ENCODE measurements around the gene CTNNA1.
"Not testable (repeated sequence)": the region's sequence is repeated elsewhere in the genome, so short reads cannot be mapped to it uniquely, and the experiment has no call there.

Gene CTNNA1

DNA sequence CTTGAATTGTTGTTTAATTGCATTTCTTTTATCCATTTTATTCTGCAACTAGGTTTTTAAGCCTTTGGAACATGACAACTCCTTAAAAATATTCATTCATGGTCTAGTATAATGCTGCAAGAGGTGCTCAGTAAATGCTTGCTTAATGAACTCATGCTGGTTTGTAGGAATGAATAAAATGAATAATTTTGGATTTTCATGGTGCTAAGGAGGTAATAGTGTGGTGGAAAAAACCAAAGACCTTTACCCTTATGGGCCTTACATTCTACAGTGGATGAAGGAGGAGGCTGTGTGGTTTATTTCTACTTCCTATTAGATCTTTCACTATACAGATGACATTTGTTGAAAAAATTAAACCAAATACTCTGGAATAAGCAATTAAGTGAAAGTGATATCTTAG is 78.5 kb downstream of the CTNNA1 start:
- Histone ChIP-seq H3K4me1 (ENCODE audit: control insufficient read depth in 1 of 2, insufficient read depth in 1 of 2, low read depth in 1 of 2, low read length in 1 of 2) (no peaks in the 10 kb centered on the region), H3K9me3 (no peaks in the 10 kb centered on the region), H3K27ac (no peak overlapping the region), H3K4me3 (ENCODE audit: low read depth in 1 of 2, low read length in 1 of 2) (no peak overlapping the region), H3K27me3 (no peaks in the 10 kb centered on the region), H3K36me3 (peaks cover 4% of the 10 kb centered on the region)
- TF ChIP-seq, protein P1, sequence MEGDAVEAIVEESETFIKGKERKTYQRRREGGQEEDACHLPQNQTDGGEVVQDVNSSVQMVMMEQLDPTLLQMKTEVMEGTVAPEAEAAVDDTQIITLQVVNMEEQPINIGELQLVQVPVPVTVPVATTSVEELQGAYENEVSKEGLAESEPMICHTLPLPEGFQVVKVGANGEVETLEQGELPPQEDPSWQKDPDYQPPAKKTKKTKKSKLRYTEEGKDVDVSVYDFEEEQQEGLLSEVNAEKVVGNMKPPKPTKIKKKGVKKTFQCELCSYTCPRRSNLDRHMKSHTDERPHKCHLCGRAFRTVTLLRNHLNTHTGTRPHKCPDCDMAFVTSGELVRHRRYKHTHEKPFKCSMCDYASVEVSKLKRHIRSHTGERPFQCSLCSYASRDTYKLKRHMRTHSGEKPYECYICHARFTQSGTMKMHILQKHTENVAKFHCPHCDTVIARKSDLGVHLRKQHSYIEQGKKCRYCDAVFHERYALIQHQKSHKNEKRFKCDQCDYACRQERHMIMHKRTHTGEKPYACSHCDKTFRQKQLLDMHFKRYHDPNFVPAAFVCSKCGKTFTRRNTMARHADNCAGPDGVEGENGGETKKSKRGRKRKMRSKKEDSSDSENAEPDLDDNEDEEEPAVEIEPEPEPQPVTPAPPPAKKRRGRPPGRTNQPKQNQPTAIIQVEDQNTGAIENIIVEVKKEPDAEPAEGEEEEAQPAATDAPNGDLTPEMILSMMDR (IDR thresholded peaks at IDR 0.05) = no peak

DNA sequence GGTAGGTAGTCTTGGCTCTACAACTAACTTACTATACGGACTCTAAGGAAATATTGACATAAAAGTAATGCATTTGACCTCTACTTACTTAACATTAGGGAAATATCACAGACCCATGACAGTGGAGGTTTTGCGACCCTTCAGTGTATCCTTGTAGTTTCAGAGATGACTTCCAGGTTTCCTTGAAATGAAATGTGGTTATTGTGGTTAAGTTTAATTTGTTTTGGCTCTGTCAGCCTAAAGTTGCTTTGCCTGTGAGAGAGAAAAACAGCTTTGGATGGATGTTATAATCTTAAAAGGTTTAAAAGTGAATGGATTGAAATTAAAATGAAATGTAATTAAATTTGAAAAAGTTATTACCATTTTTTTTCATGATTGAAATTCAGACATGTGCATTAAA is 79.0 kb downstream of the CTNNA1 start:
- Histone ChIP-seq H3K4me1 (ENCODE audit: control insufficient read depth in 1 of 2, insufficient read depth in 1 of 2, low read depth in 1 of 2, low read length in 1 of 2) (no peaks in the 10 kb centered on the region), H3K36me3 (peaks cover 4% of the 10 kb centered on the region), H3K9me3 (no peaks in the 10 kb centered on the region), H3K4me3 (ENCODE audit: low read depth in 1 of 2, low read length in 1 of 2) (no peak overlapping the region), H3K27me3 (no peaks in the 10 kb centered on the region), H3K27ac (no peak overlapping the region)
- TF ChIP-seq, protein P1 (IDR thresholded peaks at IDR 0.05) = no peak

DNA sequence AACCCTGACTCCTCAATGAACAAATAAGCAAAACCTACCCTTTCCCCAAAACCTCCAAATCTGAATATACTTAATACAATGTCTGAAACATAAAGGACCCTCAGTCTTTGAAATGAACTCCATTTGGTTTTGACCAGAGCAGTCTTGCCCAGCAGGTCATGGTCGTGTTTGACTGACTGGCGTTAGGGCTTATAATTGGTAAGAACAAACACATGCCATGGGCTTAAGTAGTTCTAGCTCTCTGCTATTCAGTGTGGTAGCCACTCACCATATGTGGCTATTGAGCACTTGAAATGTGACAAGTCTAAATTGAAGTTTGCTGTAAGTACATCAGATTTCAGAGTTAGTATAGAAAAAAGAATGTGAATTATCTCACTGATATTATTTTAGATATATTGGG is 79.9 kb downstream of the CTNNA1 start:
- H3K36me3 ChIP-seq = no peaks in the 10 kb centered on the region
- no peaks in the 10 kb centered on the region for H3K27me3 ChIP-seq
- TF ChIP-seq, protein P1 (IDR thresholded peaks at IDR 0.05) = no peak
- H3K27ac ChIP-seq = no peak overlapping the region
- H3K4me1 ChIP-seq (ENCODE audit: control insufficient read depth in 1 of 2, insufficient read depth in 1 of 2, low read depth in 1 of 2, low read length in 1 of 2) = no peaks in the 10 kb centered on the region
- no peaks in the 10 kb centered on the region for H3K9me3 ChIP-seq
- H3K4me3 ChIP-seq (ENCODE audit: low read depth in 1 of 2, low read length in 1 of 2) = no peak overlapping the region

DNA sequence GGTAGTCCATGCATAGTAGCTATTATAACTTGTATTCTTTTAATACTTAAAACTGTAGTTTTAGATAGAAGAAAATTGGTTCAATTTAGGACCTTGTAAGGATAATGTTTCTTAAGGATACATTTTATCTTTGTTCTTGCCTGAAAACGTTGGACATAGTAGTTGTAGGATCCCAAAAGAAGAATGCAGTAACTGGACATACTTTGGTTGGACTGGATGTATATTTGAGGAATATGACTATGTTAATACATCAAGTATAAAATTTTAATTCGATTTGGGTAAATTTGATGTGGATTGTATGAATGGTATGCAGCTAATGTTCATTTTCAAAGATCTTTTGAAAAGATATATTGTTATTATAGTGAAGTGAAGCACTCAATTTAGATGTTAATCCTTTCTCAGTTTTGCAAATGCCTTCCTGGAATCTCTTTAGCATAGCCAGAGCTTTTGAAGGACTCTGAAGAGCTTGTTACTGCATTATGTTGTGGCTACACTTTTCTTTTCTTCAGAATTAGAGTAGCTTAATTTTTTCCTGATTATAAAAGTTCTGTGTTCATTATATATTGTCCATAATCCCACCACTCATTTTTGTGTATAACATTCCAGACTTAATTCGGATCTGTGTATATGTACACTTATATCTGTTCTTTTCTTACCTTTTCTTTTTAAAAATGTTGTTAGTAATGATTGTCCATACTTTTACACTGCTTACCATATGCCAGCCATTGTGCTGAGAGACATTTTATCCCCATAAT is 80.7 kb downstream of the CTNNA1 start:
- no peak overlapping the region for H3K4me3 ChIP-seq (ENCODE audit: low read depth in 1 of 2, low read length in 1 of 2)
- no peaks in the 10 kb centered on the region for H3K36me3 ChIP-seq
- H3K27ac ChIP-seq = no peak overlapping the region
- no peaks in the 10 kb centered on the region for H3K4me1 ChIP-seq (ENCODE audit: control insufficient read depth in 1 of 2, insufficient read depth in 1 of 2, low read depth in 1 of 2, low read length in 1 of 2)
- no peaks in the 10 kb centered on the region for H3K9me3 ChIP-seq
- TF ChIP-seq, protein P1 (IDR thresholded peaks at IDR 0.05) = no peak
- H3K27me3 ChIP-seq = no peaks in the 10 kb centered on the region

DNA sequence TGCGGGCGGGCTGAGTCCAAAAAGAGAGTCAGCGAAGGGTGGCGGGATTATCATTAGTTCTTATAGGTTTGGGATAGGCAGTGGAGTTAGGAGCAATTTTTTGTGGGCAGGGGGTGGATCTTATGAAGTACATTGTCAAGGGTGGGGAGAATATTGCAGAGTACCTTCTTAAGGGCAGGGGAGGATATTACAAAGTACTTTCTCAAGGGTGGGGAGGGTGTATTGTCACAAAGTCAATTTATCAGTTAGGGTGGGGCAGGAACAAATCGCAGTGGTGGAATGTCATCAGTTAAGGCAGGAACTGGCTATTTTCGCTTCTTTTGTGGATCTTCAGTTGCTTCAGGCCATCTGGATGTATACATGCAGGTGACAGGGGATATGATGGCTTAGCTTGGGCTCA is 81.6 kb downstream of the CTNNA1 start:
- not testable (repeated sequence) for H3K4me1 ChIP-seq (ENCODE audit: control insufficient read depth in 1 of 2, insufficient read depth in 1 of 2, low read depth in 1 of 2, low read length in 1 of 2)

DNA sequence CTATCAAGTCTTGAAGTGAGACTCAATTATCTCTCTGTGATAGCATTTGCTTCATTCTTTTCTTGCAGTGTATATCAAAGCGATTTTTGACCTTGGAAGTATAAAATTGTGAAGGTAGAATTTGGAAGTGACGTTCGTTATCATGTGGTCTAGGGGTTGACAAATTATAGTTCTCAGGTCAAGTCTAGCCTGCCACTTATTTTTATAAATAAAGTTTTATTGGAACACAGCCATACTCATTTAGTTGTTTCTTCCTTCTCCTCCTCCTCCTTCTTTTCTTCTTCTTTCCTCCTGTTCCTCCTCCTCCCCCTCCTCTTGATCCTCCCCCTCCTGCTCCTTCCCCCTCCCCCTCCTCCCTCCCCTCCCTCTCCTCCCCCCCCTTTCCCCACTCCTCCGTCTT is 83.9 kb downstream of the CTNNA1 start:
- Histone ChIP-seq H3K4me1 (ENCODE audit: control insufficient read depth in 1 of 2, insufficient read depth in 1 of 2, low read depth in 1 of 2, low read length in 1 of 2) (no peaks in the 10 kb centered on the region), H3K27ac (no peak overlapping the region), H3K36me3 (no peaks in the 10 kb centered on the region), H3K9me3 (no peaks in the 10 kb centered on the region), H3K27me3 (no peaks in the 10 kb centered on the region), H3K4me3 (ENCODE audit: low read depth in 1 of 2, low read length in 1 of 2) (no peak overlapping the region)
- TF ChIP-seq, protein P1 (IDR thresholded peaks at IDR 0.05) = no peak

More for the DNA sequence above, 81.6 kb downstream of the CTNNA1 start:
- not testable (repeated sequence) for H3K27me3 ChIP-seq; H3K4me3 ChIP-seq (ENCODE audit: low read depth in 1 of 2, low read length in 1 of 2); H3K36me3 ChIP-seq; H3K27ac ChIP-seq; H3K9me3 ChIP-seq
